NB4 (cell line): Measurements from ENCODE around the gene ICAM2.

Experiments used
- DNase-seq: peaks from one replicate; pipeline ENCODE4 v3.0.0; 2010; ENCODE audit warnings: low read depth
- H3K4me3 ChIP-seq: one replicate; pipeline ENCODE4 v1.5.1; 2011; ENCODE audit warnings: mild to moderate bottlenecking, low read depth, low read length, moderate library complexity
- MAX ChIP-seq: IDR thresholded peaks from 2 replicates; pipeline ENCODE4 v1.6.1; 2011; ENCODE audit warnings: low read depth, low read length
- MYC ChIP-seq: IDR thresholded peaks from 2 replicates; pipeline ENCODE4 v1.6.1; 2011; ENCODE audit warnings: low read depth, low read length
- POLR2A ChIP-seq: IDR thresholded peaks from 2 replicates; pipeline ENCODE4 v1.6.1; 2011; ENCODE audit warnings: mild to moderate bottlenecking; ENCODE audit not compliant: insufficient read length; ENCODE audit errors: extremely low read depth
- TF ChIP-seq, protein P1 (sequence below): IDR thresholded peaks from one replicate; pipeline ENCODE4 v1.5.1; 2012; ENCODE audit warnings: low read depth, low read length

The ICAM2 gene

GRCh38 chr17:64020056-64020766 is at the start of gene ICAM2:
Gene ICAM2, minus strand, starts transcription at chr17:64020633. Its CDS starts 13,942 bp downstream, at chr17:64006691.
- peak within 1 kb of the TSS; percentile 56 for H3K4me3 ChIP-seq
- DNase-seq, result peak; percentile 72
- TF ChIP-seq MAX (0 out of 2 replicates have a peak, but pooled peaks have one; percentile 14), MYC (no peak; the same call in 1 of the 2 replicates), POLR2A (peak; percentile 23)
- TF ChIP-seq, protein P1, sequence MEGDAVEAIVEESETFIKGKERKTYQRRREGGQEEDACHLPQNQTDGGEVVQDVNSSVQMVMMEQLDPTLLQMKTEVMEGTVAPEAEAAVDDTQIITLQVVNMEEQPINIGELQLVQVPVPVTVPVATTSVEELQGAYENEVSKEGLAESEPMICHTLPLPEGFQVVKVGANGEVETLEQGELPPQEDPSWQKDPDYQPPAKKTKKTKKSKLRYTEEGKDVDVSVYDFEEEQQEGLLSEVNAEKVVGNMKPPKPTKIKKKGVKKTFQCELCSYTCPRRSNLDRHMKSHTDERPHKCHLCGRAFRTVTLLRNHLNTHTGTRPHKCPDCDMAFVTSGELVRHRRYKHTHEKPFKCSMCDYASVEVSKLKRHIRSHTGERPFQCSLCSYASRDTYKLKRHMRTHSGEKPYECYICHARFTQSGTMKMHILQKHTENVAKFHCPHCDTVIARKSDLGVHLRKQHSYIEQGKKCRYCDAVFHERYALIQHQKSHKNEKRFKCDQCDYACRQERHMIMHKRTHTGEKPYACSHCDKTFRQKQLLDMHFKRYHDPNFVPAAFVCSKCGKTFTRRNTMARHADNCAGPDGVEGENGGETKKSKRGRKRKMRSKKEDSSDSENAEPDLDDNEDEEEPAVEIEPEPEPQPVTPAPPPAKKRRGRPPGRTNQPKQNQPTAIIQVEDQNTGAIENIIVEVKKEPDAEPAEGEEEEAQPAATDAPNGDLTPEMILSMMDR, result no peak

DNA sequence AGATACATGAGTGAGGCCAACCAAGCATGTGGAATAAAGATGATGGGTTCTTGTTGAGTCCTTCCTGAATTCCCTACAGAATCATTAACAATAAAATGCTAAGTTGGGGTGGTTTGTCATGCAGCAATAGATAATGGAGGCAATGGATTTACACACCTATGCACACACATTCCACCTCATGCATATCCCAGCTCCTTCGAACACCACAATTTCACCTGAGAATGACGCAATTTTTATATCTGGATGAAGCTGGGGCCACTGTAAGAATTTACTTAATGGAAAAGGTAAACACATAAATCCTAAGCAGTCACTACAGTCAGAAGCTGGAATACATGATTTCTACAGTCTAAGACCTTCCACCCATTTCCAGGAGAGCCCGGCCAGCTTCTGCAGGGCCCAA is 49.8 kb upstream of the ICAM2 start:
- TF ChIP-seq MYC (no peak), MAX (no peak)
- no peak for DNase-seq
- H3K4me3 ChIP-seq, result no peak overlapping the region

- no peak overlapping the region for H3K4me3 ChIP-seq
- DNase-seq, result no peak
- TF ChIP-seq MYC (no peak), POLR2A (no peak), MAX (no peak)
- TF ChIP-seq, protein P1, result no peak
Measured at GRCh38 chr17:64069143-64069542, 48.7 kb upstream of the ICAM2 start.

GRCh38 chr17:64067657-64068056 is 47.2 kb upstream of the ICAM2 start:
- DNase-seq, result no peak
- TF ChIP-seq, protein P1, result no peak
- TF ChIP-seq MAX, result no peak
- no peak for TF ChIP-seq MYC
- TF ChIP-seq POLR2A, result no peak
- no peak overlapping the region for H3K4me3 ChIP-seq

GRCh38 chr17:64066716-64067115 is 46.3 kb upstream of the ICAM2 start:
- no peak for DNase-seq
- H3K4me3 ChIP-seq, result no peak overlapping the region
- TF ChIP-seq, protein P1, result no peak
- TF ChIP-seq MAX, result no peak
- no peak for TF ChIP-seq POLR2A
- no peak for TF ChIP-seq MYC

GRCh38 chr17:64065161-64065560 is 44.7 kb upstream of the ICAM2 start:
- no peak for TF ChIP-seq POLR2A
- no peak overlapping the region for H3K4me3 ChIP-seq
- DNase-seq, result no peak

- H3K4me3 ChIP-seq, result no peak overlapping the region
- no peak for DNase-seq
- TF ChIP-seq MYC, result no peak
- no peak for TF ChIP-seq MAX
- TF ChIP-seq POLR2A, result no peak
- TF ChIP-seq, protein P1, result no peak
Measured at GRCh38 chr17:64064331-64064730, 43.9 kb upstream of the ICAM2 start.
